T-helper 17 cell (primary cell): ENCODE data around the gene FNBP1. TPM values are rescaled to one million over a fixed set of nuclear protein-coding genes. Genes with fewer than 3 reads are reported as not detected.

Source experiments
- ATAC-seq: fragments of 150-1000 bp; cut with Tn5 transposase; 2 replicates; pipeline ENCODE4 v1.10.0; 2021; ENCODE audit warnings: mild to moderate bottlenecking, moderate library complexity
- DNase-seq, 3 donors: peaks; one replicate each; pipeline versions ENCODE4 v3.0.0 to v3.0.0-alpha.2; 2020 to 2021
- H3K9me3 ChIP-seq: one replicate; pipeline ENCODE4 v1.7.0; 2013; ENCODE audit warnings: low read length, mild to moderate bottlenecking; ENCODE audit not compliant: control insufficient read depth, poor library complexity, severe bottlenecking
- H3K27ac Mint-ChIP-seq: one replicate; pipeline ENCODE4 v1.8.0; 2022; ENCODE audit warnings: mild to moderate bottlenecking, moderate library complexity, mixed read lengths
- H3K27me3 Mint-ChIP-seq: one replicate; pipeline ENCODE4 v1.8.0; 2022; ENCODE audit warnings: mixed read lengths
- H3K36me3 Mint-ChIP-seq: one replicate; pipeline ENCODE4 v1.8.0; 2022; ENCODE audit warnings: low read depth, mixed read lengths
- H3K4me1 Mint-ChIP-seq: one replicate; pipeline ENCODE4 v1.8.0; 2022; ENCODE audit warnings: mild to moderate bottlenecking, mixed read lengths
- H3K4me3 Mint-ChIP-seq: one replicate; pipeline ENCODE4 v1.8.0; 2022; ENCODE audit warnings: mild to moderate bottlenecking, moderate library complexity, mixed read lengths
- total RNA-seq, 4 donors: library from RNA in 2 of 4; stranded (reverse) in 2 of 4; gene quantifications; one replicate each; pipeline ENCODE4 v1.2.3 and lab custom pipeline; 2022 to 2026

FNBP1 gene
- total RNA-seq, 2 donors from 2014 or later = 219 to 221 TPM

DNA sequence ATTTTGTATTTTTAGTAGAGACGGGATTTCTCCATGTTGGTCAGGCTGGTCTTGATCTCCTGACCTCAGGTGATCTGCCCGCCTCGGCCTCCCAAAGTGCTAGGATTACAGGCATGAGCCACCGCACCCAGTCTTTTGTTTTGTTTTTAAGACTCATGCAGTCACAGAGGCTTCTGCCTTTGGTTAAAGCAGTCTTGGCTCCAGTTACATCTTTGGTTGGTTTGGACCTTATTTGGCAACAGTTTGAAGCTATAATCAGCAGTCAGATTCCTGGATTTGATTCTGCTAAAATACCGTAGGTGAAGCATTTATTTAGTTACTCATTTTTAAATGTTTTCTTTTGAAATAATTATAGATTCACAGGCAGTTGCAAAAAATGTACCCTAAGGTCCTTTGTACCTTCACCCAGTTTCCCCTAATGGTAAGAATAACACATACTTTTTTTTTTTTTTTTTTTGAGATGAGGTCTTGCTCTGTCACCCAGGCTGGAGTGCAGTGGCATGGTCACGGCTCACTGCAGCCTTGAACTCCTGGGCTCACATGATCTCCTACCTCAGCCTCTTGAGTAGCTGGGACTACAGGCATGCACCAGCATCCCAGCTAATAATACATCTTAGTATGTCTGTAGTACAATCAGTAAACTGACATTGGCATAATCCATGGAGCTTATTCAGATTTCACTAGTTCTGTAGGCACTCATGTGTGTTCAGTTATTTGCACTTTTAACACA, 192.0 kb downstream of the FNBP1 start:
- no peaks in the 10 kb centered on the region for H3K27me3 Mint-ChIP-seq
- ATAC-seq = no peak
- peak overlapping the region; percentile 37 for H3K27ac Mint-ChIP-seq
- DNase-seq = no peak
- no peaks in the 10 kb centered on the region for H3K9me3 ChIP-seq
- H3K36me3 Mint-ChIP-seq = peaks cover 5% of the 10 kb centered on the region
- no peak overlapping the region for H3K4me3 Mint-ChIP-seq
- H3K4me1 Mint-ChIP-seq = peaks cover 30% of the 10 kb centered on the region

DNA sequence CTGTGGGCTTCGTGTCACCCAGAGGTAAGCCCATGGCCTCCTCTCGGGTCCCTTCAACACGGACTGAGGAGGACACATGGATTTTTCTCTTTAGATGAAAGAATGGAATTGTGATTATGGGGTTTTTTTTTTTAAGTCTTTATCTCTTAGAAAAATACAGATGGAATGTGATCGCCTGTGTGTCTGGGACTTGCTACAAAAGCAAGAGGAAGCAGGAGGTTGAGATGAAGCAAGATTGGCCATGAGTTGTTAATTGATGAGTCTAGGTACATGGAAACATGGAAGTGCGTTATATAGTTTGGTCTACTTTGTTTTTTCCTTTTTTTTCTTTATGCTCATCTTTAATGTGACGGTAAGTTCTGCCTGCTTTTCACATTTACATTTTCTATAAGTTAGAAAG, 193.1 kb downstream of the FNBP1 start:
- Mint-ChIP-seq H3K4me3 (no peak overlapping the region), H3K36me3 (peaks cover 5% of the 10 kb centered on the region), H3K4me1 (peaks cover 32% of the 10 kb centered on the region), H3K27ac (no peak overlapping the region), H3K27me3 (no peaks in the 10 kb centered on the region)
- DNase-seq = no peak
- no peaks in the 10 kb centered on the region for H3K9me3 ChIP-seq
- no peak for ATAC-seq

DNA sequence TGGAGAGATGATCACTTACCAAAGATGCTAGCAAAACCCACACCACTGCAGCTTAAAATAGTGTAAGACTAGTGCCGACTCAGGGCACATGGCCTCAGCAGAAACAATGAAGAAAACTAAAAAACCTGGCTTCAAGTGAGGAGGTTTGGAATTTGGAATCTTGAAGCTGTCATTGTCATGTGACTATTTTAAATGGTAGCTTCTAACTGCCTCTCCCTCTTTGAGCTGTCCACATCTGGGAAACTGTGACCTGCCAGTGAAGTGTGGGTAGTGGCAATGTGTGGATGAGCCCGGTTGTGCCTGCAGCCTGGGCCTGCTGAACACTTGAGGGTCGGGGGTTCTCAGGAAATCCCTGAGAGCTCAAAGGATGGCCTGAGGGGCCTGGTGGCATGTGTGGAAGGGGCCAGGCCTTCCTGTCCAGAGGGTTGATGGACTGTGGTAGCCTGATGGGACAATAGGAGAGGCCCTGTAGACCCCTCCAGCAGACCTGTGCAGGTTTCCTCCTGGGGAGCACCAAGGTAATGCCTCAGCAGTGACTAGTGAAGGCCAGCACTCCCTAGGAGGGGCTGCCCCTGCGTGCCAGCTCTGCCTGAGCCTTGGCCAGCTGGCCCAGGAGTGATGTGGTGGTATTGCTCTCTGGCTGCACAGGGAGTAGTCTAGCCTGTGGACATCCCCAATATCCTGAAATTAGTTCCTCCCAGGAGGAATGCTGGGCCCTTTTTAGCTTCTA, 194.1 kb downstream of the FNBP1 start:
- peaks cover 23% of the 10 kb centered on the region for H3K4me1 Mint-ChIP-seq
- H3K4me3 Mint-ChIP-seq = no peak overlapping the region
- no peaks in the 10 kb centered on the region for H3K9me3 ChIP-seq
- H3K27ac Mint-ChIP-seq = peak overlapping the region; percentile 68
- ATAC-seq (no peak), DNase-seq (no peak)
- H3K27me3 Mint-ChIP-seq = no peaks in the 10 kb centered on the region
- H3K36me3 Mint-ChIP-seq = peaks cover 3% of the 10 kb centered on the region

DNA sequence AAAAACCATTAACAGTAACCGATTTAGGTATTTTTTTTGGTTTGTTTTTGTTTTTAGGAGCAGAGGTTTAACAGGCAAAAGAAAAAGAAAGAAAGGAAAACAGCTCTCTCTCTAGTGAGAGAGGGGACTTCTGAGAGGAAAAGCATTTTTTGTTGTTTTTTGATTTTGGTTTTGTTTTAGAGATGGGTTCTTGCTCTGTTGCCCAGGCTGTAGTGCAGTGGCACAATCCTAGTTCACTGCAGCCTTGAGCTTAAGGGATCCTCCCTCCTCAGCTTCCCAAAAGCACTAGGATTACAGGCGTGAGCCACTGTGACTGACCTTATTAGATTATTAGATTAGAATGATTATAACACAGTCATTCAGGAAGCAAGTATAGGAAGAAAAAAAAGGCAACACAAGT, 197.6 kb downstream of the FNBP1 start:
- Mint-ChIP-seq H3K27me3 (no peaks in the 10 kb centered on the region), H3K27ac (peak overlapping the region; percentile 49)
- DNase-seq = no peak

DNA sequence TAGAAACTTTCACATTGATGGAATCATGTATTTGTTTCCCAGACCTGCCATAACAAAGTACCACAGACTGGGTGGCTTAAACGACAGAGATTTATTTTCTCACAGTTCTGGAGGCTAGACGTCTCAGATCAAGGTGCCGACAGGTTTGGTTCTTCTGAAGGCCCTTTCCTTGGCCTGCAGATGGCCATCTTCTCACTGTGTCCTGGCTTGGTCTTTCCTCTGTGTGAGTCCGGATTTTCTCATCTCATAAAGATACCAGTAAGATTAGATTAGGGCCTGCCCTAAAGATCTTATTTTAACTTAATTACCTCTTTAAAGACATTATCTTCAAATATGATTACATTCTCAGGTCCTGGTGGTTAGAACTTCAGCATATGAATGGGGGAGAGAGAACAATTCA, 201.9 kb downstream of the FNBP1 start:
- H3K4me1 Mint-ChIP-seq = peaks cover 44% of the 10 kb centered on the region
- H3K9me3 ChIP-seq = no peaks in the 10 kb centered on the region
- H3K27ac Mint-ChIP-seq = peak overlapping the region; percentile 8
- H3K36me3 Mint-ChIP-seq = peaks cover 2% of the 10 kb centered on the region
- no peaks in the 10 kb centered on the region for H3K27me3 Mint-ChIP-seq
- DNase-seq (no peak), ATAC-seq (no peak)
- H3K4me3 Mint-ChIP-seq = peak overlapping the region; percentile 31

More for the DNA sequence above, 197.6 kb downstream of the FNBP1 start:
- H3K9me3 ChIP-seq = no peaks in the 10 kb centered on the region
- ATAC-seq = no peak
- H3K36me3 Mint-ChIP-seq = peaks cover 3% of the 10 kb centered on the region
- H3K4me1 Mint-ChIP-seq = peaks cover 16% of the 10 kb centered on the region
- H3K4me3 Mint-ChIP-seq = no peak overlapping the region

DNA sequence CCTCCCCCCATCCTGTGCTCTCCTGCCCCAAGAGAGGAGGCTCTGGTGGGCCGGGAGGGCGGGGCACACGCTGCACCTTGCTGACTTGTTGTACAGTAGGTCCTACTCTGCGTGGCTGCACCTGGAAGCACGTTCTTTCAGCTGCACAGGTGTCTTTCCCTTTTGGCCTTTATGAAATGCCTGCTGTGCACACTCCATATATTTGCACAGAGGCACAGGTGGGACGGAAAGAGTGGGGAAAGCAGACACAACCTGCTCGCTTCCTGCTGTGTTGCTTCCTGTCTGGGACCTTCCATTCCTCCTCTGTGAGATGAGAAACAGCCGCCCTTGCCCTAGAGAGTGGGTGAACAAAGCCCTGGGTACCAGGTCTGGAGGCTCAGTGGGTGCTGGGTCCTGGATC, 203.0 kb downstream of the FNBP1 start:
- DNase-seq = no peak
- H3K9me3 ChIP-seq = no peaks in the 10 kb centered on the region
- H3K4me1 Mint-ChIP-seq = peaks cover 42% of the 10 kb centered on the region
- peak overlapping the region; percentile 85 for H3K4me3 Mint-ChIP-seq
- peak overlapping the region; percentile 96 for H3K27ac Mint-ChIP-seq
- H3K36me3 Mint-ChIP-seq = peaks cover 2% of the 10 kb centered on the region
- no peak for ATAC-seq
- no peaks in the 10 kb centered on the region for H3K27me3 Mint-ChIP-seq

DNA sequence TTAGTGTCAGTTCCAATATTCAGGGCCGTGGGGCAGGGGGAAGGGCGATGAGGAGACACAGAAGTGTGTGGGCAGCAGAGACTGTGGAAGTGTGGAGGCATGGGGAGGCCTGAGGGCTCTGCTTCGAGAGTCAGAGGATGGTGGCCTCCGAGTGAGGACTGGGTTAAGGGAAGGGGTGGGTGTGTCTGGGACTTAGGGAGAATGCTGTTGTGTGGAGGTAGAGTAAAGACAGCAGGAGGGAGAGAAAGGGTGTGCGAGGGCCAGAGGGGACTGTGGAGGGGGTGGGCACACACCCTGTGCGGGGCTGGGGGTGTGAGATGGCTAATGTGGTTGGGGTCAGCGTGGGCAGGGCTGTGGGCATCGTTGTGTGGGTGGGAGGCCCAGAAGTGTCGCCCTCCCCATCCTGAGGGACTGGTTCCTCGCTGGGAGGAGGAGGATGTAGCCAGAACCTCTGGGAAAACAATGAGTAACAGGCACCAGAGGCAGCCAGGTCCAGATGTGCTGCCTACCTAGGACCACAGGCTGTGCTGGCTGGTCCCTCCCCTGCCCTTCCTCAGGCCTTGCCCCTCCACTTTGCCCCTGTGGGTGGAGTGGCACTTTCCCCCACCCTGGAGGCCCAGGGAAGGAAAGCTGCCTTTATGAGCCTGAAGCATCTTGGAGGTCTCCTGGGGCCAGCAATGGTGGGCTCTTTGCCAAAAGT, 203.5 kb downstream of the FNBP1 start:
- Mint-ChIP-seq H3K27ac (peak overlapping the region; percentile 96), H3K4me1 (peaks cover 44% of the 10 kb centered on the region), H3K27me3 (no peaks in the 10 kb centered on the region), H3K4me3 (peak overlapping the region; percentile 85), H3K36me3 (peaks cover 2% of the 10 kb centered on the region)
- no peak for ATAC-seq
- no peak for DNase-seq
- H3K9me3 ChIP-seq = no peaks in the 10 kb centered on the region

DNA sequence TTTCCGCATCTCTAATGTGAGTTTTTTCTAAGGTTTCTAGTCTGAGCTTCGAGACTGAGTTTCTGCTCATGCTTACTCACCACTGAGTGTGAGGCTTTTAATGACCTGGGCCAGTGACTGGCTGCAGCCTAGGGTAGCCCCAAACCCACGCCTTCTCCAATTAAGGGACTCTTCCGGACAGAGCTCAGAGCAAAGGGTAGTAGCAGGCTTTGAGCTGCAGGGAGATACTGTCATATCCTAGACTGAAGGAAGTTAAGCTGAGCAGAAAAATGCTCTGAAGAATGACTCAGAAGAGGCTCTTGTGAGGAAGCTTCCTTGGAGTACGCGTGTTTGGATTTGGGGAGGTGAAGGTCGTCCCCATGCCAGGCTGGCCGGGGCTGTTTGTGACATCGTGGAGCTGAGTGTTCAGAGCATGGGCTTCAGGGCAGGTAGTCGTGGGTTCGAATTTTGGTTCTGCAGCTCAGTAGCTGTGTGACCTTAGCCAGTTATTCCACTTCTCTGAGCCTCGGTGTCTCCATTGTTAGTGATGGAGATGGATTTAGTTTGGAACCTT, 204.2 kb downstream of the FNBP1 start:
- peaks cover 49% of the 10 kb centered on the region for H3K4me1 Mint-ChIP-seq
- H3K27me3 Mint-ChIP-seq = no peaks in the 10 kb centered on the region
- ATAC-seq (no peak), DNase-seq (no peak)
- peaks cover 2% of the 10 kb centered on the region for H3K36me3 Mint-ChIP-seq
- H3K4me3 Mint-ChIP-seq = peak overlapping the region; percentile 85
- no peaks in the 10 kb centered on the region for H3K9me3 ChIP-seq
- peak overlapping the region; percentile 96 for H3K27ac Mint-ChIP-seq

Other genes starting within 250 kb of the FNBP1 start
- gene TOR1B, start 240.0 kb downstream of the FNBP1 start, total RNA-seq = 10 to 100 TPM; 13.2 to 18.7 TPM
- gene TOR1A, start 219.1 kb downstream of the FNBP1 start, total RNA-seq = 10 to 100 TPM; 16.7 to 17.2 TPM
- 100 to 1,000 TPM in 1 of 2 donors, 10 to 100 TPM in 1; 96.2 to 111 TPM for gene C9orf78, start 207.9 kb downstream of the FNBP1 start, total RNA-seq
- 10 to 100 TPM; 80.7 to 90.0 TPM for gene USP20, start 207.7 kb downstream of the FNBP1 start, total RNA-seq
- gene GPR107, start 10.7 kb upstream of the FNBP1 start, total RNA-seq = 10 to 100 TPM; 22.1 to 26.2 TPM
- under 1 TPM; 0.12 to 0.31 TPM for gene NCS1, start 129.2 kb upstream of the FNBP1 start, total RNA-seq
- under 1 TPM in 1 of 2 donors, not detected in 1; 0.12 TPM for gene HMCN2, start 222.6 kb upstream of the FNBP1 start, total RNA-seq